GDM1 (cell line): ENCODE measurements around the gene GPR155.
"Not testable (repeated sequence)": the region's sequence is repeated elsewhere in the genome, so short reads cannot be mapped to it uniquely, and the experiment has no call there.

Source experiments
- DNase-seq: peaks from one replicate; lab custom pipeline; 2025; lab: John Stamatoyannopoulos, UW

The GPR155 gene

DNA sequence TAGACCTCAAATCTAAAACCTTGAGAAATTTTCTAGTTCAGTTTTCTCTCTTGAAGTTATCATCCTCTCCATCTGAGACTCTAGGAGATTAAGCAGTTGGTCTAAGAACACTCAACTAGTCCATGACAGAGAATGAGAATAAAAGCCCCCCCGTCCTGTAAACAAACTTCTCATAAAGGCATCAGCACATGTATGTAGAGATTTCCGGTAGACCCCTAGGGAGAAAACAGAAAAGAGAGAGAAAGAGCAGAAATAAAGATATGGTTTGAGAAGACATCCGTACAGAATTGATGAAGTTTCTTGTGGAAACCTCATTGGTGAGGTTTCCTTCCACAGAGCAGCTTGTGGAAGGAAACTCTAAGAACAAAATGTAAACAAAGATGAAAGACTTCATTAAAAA, 3.2 kb upstream of the GPR155 start:
- DNase-seq: no peak

DNA sequence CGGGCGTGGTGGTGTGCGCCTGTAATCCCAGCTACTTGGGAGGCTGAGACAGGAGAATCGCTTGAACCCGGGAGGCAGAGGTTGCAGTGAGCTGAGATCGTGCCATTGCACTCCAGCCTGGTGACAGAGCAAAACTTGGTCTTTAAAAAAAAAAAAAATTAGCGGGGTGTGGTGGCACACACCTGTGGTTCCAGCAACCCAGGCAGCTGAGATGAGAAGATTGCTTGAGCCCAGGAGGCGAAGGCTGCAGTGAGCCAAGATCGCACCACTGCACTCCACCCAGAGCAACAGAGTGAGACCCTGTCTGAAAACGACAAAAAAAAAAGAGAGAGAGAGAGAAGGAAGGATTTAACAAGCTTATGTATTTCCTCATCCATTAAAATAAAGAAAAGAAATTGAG, 2.7 kb upstream of the GPR155 start:
- not testable (repeated sequence) for DNase-seq

DNA sequence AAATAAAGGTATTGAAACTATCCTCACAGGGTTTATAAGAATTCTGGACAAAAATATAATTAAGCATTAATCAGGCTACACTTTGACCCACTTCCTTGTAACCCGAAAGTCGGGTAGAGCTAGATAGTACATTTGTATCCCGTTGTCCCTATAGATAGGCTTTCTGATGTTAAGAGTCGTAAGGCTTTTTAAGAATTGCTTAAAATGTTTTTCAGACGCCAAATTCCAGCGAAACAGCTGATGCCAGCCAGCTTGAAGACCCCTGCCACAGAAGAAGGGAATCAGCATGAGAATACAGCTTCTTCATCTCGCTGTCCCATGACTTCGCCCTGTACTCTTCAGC, 962 bp upstream of the GPR155 start:
- no peak for DNase-seq

DNA sequence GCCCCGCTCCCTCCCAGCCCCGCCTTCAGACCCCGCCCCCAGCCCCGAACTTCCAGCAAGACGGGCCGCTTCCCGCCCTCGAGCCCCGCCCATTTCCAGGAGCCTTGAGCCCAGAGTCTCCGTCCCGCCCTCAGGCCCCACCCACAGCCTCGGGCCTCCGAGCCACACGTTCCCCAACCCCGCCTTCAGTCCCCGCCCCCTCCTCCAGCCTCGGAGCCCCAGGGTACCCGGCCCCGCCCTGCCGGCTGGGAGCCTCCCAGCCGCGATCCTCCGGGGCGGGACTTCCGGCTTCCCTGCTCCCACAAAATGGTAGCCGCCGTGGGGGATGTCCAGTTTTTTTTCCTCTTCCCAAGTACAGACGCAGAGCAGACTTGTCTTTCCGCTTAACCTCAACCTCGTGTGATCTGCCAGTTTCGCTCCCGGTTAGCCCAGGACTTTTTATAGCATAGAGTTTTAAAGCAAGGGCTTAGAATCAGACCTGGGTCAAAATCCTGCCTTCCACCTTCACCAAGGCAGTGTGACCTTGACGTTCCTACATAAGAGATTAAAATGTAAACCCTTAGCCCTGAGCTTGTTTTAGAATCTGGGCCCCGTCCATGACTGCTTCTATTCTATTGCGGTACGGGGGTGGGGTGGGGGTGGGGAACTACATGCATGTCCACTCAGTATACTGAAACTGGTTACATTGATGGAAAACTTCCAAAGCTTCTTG, 435 bp upstream of the GPR155 start:
- DNase-seq: peak; percentile 94

DNA sequence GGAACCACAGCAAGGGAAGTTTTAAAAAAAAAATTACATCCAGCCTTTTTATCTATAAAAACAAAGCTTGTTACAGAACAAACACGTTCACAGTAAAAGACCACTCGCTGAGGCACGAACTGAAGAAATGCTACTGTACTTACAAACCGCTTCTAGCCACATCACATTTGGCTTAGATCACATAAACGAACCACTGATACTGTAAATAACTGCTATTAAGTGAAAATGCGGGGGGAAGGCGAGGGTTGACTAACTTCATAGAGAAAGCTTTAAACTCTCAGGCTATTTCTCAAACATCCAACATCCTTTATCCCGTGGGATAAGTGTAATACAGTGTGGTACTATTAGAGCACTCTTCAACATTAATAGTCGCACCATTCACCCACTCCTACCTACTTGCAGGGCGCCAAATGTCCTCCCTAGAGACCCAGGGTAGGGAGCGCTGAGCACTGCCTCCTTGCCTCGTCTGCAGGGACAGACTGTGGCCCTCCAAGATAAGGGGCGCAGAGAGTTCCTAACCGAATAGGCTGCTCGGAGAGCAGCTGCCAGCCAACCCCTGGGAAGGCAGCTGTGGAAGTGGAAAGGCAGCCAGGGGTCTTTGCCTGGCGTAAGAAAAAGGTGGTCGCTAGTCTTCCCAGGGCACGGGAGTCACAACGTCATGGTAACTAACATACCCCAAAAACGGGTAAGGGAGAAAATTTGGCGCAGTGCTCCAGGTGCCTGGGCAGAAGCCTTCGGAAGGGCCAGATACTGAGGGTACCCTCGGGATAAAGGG, 854 bp downstream of the GPR155 start:
- DNase-seq: no peak

DNA sequence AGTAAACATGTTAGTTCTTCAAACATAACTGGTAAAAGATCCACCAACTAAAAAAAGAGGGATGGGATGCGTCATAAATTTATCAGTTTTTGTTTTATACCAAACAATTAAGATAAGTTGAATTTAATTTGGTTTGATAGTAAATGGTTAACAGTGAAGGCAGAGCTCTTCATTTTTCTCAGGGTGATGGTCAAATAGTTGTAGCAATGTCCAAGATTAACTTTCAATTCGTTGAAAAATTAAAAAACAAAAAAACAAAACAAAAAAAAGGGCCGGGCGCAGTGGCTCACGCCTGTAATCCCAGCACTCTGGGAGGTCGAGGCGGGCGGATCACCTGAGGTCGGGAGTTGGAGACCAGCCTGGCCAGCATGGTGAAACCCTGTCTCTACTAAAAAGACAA, 1.8 kb downstream of the GPR155 start:
- not testable (repeated sequence) for DNase-seq

DNA sequence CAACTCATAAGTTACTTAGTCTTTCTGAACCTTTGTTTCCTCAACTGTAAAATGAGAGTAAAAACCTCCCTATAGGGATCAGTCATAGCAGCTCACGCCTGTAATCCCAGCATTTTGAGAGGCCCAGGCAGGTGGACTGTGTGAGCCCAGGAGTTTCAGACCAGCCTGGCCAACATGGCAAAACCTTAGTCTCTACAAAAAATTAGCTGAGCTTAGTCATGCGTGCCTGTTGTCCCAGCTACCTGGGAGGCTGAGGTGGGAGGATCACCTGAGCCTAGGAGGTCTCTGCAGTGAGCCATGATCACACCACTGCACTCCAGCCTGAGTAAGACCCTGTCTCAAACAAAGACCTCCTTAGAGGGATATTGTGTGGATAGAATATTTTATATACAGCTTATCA, 2.3 kb downstream of the GPR155 start:
- no peak for DNase-seq

DNA sequence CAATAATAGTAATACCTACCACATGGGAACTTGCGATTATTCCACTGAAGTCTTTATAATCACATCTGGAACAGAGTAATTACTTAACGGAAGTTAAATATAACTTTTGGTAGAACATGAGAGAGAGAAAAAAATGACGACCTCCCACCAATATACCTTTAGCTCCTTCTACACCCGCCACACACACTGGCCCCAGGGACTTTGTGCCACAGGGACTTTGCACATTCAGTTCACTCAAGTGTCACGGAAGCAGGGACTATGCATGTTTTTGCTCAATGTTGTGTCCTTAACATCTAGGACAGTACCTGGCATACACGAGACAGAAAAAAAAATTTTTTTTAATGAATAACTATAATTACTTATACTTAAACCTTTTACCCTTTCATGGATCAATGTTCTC, 4.0 kb downstream of the GPR155 start:
- no peak for DNase-seq

DNA sequence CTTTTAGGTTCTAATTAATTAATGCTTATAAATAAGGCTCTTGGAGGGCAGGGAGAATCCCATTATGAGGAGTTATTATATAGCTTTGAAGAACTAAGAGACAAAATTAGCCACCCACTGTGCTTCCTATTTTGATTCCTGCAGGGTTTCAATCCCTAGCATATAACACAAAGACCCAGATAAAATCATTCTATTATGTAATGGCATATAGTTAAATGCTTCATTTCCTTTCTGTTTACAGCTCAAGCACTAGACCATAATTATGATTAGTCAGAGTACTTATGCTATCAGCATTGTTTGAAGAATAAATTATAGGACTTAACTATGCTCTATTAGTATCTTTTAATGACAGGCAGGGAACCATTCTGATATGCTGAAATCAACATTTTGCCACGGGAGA, 9.1 kb downstream of the GPR155 start:
- DNase-seq: no peak

DNA sequence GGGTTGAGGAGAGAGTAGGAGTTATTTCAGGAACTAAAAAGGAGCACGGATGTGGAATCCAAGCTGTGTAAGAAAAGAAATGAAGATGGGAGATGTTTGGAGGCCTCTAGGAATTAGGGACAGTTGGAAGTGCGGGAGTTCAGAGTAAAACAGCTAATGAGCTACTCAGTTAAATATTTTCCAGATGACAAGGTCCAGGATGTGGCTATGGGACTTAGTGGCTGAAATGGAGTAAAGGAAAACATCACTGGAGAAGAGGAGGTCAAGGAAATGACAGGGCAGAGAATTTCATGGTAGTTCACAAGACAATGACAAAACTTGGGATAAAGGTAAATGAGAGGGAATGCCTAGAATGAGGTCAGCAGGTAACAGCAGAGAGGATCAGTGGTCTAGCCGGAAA, 13.0 kb downstream of the GPR155 start:
- DNase-seq: no peak

DNA sequence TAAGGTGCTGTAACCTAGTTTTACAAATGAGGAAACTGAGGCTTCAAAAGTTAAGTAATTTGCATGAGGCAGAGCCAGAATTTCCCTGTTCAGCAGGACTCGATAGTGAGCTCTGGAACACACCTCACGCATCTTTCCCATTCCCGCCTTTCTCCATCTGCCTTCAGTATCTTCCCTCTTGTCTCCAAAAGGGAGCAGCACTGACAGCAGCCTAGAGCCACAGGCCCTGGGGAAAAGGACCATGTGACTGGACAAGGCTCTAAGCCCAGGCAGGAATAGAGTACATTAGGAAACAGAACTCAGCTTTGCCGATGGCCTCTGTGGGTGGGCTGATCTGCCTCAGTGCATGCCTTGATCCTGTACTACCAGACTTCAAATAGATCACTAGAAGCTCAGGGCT, 21.5 kb downstream of the GPR155 start:
- DNase-seq: no peak

DNA sequence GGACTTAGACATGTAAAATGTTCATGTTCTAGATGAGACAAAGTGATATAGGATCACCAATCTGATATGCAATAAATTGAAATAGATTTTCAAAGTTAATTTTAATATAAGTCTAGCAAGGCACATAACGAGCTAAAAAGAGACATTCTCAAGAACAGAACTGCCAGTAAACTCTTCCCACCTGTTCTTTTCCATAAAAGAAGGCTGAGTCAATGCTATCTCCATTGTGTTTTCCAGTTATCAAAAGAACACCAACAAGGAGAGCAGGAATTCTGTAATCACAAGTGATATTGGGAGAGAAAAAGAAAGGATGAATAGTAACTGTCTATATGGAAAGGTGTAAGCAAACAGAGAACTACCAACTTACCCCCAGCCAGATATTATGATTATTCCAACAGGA, 25.6 kb downstream of the GPR155 start:
- DNase-seq: no peak

DNA sequence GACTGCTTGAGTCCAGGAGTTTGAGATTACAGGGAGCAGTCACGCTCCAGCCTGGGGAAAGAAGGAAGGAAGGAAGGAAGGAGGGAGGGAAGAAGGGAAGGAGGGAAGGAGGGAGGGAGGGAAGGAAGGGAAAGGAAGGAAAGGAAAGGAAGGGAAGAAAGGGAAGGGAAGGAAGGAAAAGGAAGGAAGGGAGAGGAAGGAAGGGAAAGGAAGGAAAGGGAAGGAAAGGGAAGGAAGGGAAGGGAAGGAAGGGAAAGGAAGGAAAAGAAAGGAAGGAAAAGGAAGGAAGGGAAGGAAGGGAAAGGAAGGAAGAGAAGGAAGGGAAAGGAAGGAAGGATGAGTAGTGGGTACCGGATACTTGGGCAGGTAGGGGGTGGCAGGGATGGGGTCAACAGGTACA, 32.3 kb downstream of the GPR155 start:
- DNase-seq: no peak

DNA sequence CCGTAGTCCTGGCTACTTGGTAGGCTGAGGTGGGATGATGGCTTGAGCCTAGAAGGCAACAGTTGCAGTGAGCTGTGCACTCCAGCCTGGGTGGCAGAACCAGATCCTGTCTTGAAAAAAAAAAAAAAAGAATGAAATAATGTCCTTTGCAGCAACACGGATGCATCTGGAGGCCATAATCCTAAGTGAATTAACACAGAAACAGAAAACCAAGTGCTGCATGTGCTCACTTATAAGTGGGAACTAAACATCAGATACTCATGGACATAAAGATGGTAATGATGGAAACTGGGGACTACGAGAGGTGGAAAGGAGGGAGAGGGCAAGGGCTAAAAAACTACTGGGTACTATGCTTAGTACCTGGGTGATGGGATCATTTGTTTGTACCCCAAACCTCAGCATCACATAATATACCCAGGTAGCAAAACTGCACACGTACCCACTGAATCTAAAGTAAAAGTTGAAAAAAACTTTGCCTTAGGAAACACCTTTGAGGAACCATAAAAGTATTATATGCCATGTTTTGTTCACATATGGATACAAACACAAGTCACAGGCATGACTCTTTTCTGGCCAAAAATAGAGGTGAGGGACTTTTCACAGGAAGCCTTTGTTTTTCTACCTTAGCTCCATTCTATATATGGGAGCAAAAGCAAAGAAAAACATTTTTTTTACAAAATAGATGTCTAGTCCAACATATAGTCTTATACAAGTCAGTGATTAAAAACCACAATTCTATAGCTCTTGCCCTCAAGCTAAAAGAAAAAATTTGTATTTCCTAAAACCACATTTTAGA, 36.6 kb downstream of the GPR155 start:
- DNase-seq: no peak

DNA sequence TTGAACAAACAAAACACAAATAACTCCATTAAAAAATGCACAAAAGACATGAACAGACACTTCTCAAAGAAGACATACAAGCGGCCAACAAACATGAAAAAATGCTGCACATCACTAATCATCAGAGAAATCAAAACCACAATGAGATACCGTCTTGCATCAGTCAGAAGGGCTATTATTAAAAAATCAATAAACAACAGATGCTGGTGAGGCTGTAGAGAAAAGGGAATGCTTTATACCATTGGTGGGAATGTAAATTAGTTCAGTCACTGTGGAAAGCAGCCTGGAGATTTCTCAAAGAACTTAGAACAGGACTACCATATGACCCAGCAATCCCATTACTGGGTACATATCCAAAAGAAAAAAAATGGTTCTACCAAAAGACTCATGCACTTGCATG, 37.8 kb downstream of the GPR155 start:
- DNase-seq: no peak

DNA sequence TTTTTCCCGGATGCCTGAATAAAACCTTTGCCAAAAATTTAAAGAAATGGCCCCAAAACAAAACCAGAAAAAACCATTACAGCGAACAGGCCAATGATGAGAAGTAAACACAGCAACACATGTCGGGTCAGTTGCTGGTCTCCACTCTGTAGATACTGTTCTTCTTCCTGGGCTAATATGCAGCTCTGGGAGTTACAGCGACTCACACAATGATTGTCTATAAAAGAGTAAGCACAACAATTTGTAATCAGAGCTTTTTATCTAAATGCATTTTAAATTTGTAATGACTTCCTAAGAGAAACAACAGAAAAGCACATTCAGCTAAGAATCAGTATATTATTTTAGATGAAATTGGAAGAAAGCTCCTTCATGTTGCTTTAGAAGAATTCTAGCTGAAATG, 40.3 kb downstream of the GPR155 start:
- DNase-seq: no peak

DNA sequence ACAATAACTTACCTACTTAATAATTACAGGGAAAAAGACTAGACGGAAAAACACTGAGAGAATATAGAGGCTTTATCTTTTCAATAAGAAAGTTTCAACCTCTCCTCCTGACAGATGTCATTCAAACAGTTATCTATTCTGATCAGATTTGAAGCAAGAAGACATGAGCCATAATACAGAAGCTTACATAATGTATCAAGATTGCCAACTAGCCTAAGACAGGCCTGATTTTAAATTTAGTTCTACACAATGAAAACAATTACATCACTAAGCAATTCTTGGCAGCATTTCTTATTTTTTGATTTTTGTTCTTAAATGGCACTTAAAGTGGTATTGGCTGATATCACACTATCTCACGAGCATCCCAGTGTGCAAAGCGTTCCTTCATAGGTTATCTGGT, 41.6 kb downstream of the GPR155 start:
- DNase-seq: no peak

DNA sequence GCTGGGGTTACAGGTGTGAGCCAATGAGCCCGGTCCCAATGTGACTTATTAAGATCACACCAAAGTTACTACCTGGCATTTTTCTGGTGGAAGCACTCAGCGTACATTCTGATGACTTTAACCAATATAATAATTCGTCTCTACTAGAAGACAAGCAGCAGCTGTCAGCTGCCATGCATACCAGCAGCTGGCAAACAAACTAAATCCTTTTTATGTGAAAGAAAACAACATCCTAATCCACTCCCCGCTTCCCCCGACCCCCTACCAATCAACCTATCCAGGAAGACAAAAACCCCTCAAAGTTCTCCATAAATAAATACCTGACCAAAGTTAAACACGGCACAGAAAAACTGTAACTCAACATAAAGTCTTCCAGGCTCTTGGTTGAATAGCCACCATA, 42.1 kb downstream of the GPR155 start:
- DNase-seq: no peak

DNA sequence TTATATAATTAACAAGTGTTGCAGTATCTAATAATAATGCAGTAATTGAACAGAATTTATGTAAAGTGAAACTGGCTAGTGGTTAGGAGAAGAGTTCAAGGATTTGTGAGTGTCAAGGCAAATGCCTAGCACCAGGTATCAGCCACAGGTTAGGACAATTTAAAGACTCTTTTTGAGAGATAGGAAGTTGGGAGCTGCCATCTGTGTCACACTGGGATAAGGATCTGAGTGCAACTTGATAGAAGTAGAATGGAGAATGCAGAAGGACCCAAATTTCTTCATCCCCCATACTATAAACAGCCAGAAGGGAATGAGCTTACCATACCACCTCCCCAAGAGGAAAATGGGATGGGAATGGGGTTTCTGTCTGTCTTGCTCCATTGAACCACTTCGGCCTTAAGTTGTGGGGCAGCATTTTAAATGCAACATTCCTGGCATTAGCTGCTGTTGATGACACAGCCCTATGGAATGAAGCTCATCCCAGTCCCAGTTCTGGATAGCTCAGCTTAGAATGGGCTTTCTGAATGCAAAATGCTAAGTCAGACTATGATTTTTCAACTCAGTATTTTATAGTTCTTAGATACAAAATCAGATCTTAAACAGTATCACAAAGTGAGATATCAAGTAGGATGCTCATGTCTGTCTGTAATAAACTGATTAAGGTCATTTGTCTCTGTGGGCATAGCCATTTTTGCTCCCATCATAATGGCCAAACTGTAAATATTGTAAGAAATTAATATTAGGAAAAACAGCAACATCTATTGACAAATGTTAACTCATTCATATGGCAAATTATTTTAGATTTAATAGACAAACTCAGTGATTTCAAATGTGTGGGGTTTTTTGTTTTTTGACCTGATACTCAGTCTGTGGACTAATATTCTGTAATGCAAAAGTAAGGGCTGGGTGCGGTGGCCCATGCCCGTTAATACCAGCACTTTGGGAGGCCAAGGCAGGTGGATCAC, 44.0 kb downstream of the GPR155 start:
- DNase-seq: no peak

DNA sequence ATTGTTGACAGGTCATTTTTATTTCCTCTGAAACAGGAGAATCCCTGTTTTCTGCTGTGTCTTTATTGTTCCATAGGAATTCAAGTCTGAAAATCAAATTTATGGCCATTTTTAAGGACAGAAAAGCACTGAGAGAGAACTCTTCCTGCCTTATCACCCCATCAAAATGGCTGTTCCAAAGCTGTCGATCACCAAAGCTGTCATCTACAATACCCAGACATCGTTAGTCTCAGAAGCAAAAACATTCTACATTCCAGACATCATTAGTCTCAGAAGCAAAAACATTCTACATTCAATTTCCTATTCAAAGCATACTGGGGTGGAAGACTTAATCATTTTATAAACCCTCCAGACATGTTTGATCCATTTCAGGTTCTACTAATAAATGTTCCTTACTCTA, 46.9 kb downstream of the GPR155 start:
- DNase-seq: no peak

DNA sequence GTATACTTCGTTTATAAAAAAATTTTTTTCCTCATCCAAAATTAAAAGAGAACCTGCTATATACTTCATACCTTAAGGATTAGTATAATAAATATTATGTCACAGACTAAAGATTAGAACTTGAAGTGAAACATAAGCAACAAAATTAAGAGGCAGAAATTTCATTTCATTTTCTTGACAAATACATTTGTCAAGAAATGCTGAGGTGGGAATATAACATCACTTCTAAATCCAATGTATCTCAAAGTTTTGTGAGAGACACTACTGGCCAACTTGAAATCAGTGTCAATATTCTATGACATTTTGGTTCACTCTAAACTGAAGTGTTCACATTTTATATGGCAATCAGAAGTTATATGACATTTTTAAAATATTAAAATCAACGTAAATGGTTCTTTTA, 47.5 kb downstream of the GPR155 start:
- no peak for DNase-seq
